Transverse colon (tissue), 4 donors: Measurements from ENCODE around the gene TAS2R7. TPM values are rescaled to one million over a fixed set of nuclear protein-coding genes. Genes with fewer than 3 reads are reported as not detected.

Source experiments
- DNase-seq: peaks from one replicate; pipeline ENCODE4 v3.0.0-alpha.2; 2019
- H3K27ac ChIP-seq, 4 donors: fragments of 200-600 bp; sonication (generic); 2 replicates each; pipeline ENCODE4 v1.5.1; 2016 to 2018; ENCODE audit warnings: inconsistent platforms in 4 of 4
- H3K27me3 ChIP-seq: fragments of 200-600 bp; sonication (generic); 2 replicates; pipeline ENCODE4 v1.5.1; 2017; ENCODE audit warnings: inconsistent platforms
- H3K36me3 ChIP-seq, 4 donors: fragments of 200-600 bp; sonication (generic); 2 replicates each; pipeline ENCODE4 v1.5.1; 2017 to 2019; ENCODE audit warnings: inconsistent platforms in 4 of 4
- H3K4me1 ChIP-seq, 4 donors: fragments of 200-600 bp; sonication (generic); 2 replicates each; pipeline ENCODE4 v1.5.1; 2017 to 2020; ENCODE audit warnings: inconsistent platforms in 4 of 4
- H3K4me3 ChIP-seq, 4 donors: fragments of 200-600 bp; sonication (generic); 1 replicate in 1 of 4; 2 replicates in 3 of 4; pipeline versions ENCODE4 v1.5.1 to v1.6.1; 2017 to 2019; ENCODE audit warnings: inconsistent platforms in 4 of 4
- H3K9me3 ChIP-seq, 2 donors: fragments of 200-600 bp; sonication (generic); 2 replicates each; pipeline ENCODE4 v1.5.1; 2017 to 2019; ENCODE audit warnings: inconsistent platforms in 2 of 2
- EP300 ChIP-seq: sonication (generic); formaldehyde crosslinking; IDR thresholded peaks from one replicate; pipeline ENCODE4 v1.6.1; 2017; ENCODE audit warnings: antibody characterized with exemption, low read depth
- POLR2A ChIP-seq: fragments of 450-650 bp; IDR thresholded peaks from one replicate; pipeline ENCODE4 v1.6.1; 2016; ENCODE audit warnings: antibody characterized with exemption, mild to moderate bottlenecking, moderate library complexity
- POLR2AphosphoS5 ChIP-seq, 3 donors: sonication (generic); formaldehyde crosslinking; IDR thresholded peaks; one replicate each; pipeline ENCODE4 v1.6.1; 2016; ENCODE audit warnings: antibody characterized with exemption in 3 of 3
- WGBS, 2 donors: methylation state at CpG; one replicate each; pipeline ENCODE4 v1.1.5; 2018; ENCODE audit warnings: low coverage in 1 of 2; 5-methylcytosine and 5-hydroxymethylcytosine counted together
- in situ Hi-C, 4 donors: fragments of 200-750 bp; cut with MboI; loops; one replicate each; pipeline versions ENCODE4 v1.15.0 to v1.15.1; 2017; ENCODE audit warnings: low sequenced_read_pairs in 3 of 4, low pct_ligation_motif_present in 1 of 4, low pct_unique_long_range_greater_than_20kb in 1 of 4
- intact Hi-C: fragments of 100-400 bp; cut with DNase I; formaldehyde crosslinking; loops from one replicate; pipeline ENCODE4 v1.15.1; 2023; ENCODE audit warnings: low total_unique reads
- small RNA-seq, 4 donors: library from RNA; depleted of rRNA; stranded (forward); fragments of <200 nt; gene quantifications; one replicate each; pipeline ENCODE3, GENCODE V24; 2016
- total RNA-seq, 4 donors: library from RNA; depleted of rRNA; stranded (reverse); fragments of >200 nt; gene quantifications; one replicate each; pipeline ENCODE4 v1.1.0, GENCODE V29; 2016
- TF ChIP-seq, protein P1 (sequence below), 5 experiments: fragments of 200-600 bp in 3 of 5; fragments of 450-650 bp in 2 of 5; sonication (generic) in 3 of 5; IDR thresholded peaks; 1 replicate in 2 of 5; 2 replicates in 3 of 5; pipeline ENCODE4 v1.5.1; 2016 to 2017; ENCODE audit warnings: antibody characterized with exemption in 5 of 5, inconsistent platforms in 3 of 5, mild to moderate bottlenecking in 2 of 5, moderate library complexity in 1 of 5

Gene TAS2R7
- total RNA-seq, 4 donors from 2014 or later = not detected

DNA sequence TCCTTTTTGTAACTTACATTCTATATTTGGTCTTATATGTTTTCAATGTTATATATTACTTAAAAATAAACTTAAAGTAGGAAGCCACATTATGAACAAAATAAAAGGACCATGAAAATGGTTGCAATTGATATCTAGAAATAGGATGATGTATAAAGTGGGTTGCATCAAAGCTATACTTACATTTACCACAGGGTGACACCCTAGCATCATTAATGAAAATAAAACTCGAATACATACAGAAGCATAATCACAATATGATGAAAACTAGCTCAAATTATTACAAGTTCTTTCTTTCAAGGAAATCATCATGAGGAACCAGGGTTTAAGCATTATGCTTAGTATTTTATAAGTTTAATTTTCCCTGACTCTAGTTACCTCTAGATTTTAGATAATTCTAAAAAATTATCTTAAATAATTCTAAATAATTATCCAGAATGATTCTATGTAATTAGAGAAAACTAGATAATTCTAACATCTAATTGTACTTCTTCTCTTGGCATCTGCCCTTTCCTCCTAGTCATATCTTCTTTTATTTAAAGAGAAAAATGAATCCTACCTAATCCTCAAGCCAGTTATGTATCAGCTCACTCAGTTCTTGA is 31.2 kb downstream of the TAS2R7 start:
- intact Hi-C loops (loop anchor here (10.0 kb wide), 1 partner anchor 424 kb away; no protein-coding TSS in a partner anchor), in situ Hi-C loops (loop anchor here (5.0 to 25.0 kb wide), 6 partner anchors 424 to 724 kb away; no protein-coding TSS in a partner anchor)
- DNase-seq = no peak
- Histone ChIP-seq H3K27ac (no peak overlapping the region), H3K4me3 (no peak overlapping the region), H3K4me1 (no peaks in the 10 kb centered on the region), H3K9me3 (no peaks in the 10 kb centered on the region), H3K36me3 (no peaks in the 10 kb centered on the region), H3K27me3 (peaks cover 65% of the 10 kb centered on the region)
- 0% methylated on average over 1 of the region's 1 CpG for WGBS, 2 donors
- TF ChIP-seq, protein P1, sequence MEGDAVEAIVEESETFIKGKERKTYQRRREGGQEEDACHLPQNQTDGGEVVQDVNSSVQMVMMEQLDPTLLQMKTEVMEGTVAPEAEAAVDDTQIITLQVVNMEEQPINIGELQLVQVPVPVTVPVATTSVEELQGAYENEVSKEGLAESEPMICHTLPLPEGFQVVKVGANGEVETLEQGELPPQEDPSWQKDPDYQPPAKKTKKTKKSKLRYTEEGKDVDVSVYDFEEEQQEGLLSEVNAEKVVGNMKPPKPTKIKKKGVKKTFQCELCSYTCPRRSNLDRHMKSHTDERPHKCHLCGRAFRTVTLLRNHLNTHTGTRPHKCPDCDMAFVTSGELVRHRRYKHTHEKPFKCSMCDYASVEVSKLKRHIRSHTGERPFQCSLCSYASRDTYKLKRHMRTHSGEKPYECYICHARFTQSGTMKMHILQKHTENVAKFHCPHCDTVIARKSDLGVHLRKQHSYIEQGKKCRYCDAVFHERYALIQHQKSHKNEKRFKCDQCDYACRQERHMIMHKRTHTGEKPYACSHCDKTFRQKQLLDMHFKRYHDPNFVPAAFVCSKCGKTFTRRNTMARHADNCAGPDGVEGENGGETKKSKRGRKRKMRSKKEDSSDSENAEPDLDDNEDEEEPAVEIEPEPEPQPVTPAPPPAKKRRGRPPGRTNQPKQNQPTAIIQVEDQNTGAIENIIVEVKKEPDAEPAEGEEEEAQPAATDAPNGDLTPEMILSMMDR (IDR thresholded peaks at IDR 0.05) = peak; percentile 54 to 75 (median 56)
- no peak for TF ChIP-seq POLR2AphosphoS5 (IDR thresholded peaks at IDR 0.05)

GRCh38 chr12:10759657-10760056 is 42.8 kb downstream of the TAS2R7 start:
- H3K27me3 ChIP-seq = peaks cover 34% of the 10 kb centered on the region
- 28 to 41% methylated on average over 2 of the region's 2 CpGs for WGBS, 2 donors
- no peaks in the 10 kb centered on the region for H3K4me1 ChIP-seq
- no peaks in the 10 kb centered on the region for H3K36me3 ChIP-seq
- peaks cover 3 to 8% of the 10 kb centered on the region in 2 donors for H3K9me3 ChIP-seq
- no peak for DNase-seq
- intact Hi-C loops = loop anchor here (10.0 kb wide), 1 partner anchor 145 kb away; the partner anchor contains the start of gene MAGOHB
- in situ Hi-C loops = loop anchor here in 1 of 4 donors (10.0 to 25.0 kb wide), 2 partner anchors 453 to 725 kb away; no protein-coding TSS in a partner anchor
- H3K4me3 ChIP-seq = no peak overlapping the region
- no peak overlapping the region for H3K27ac ChIP-seq
- TF ChIP-seq, protein P1 (IDR thresholded peaks at IDR 0.05) = no peak
- TF ChIP-seq EP300 (no peak), POLR2A (no peak), POLR2AphosphoS5 (IDR thresholded peaks at IDR 0.05) (no peak)

GRCh38 chr12:10756194-10756593 is 46.2 kb downstream of the TAS2R7 start:
- in situ Hi-C loops = loop anchor here in 1 of 4 donors (25.0 kb wide), 1 partner anchor 456 kb away; no protein-coding TSS in a partner anchor
- intact Hi-C loops = loop anchor here (10.0 kb wide), 1 partner anchor 141 kb away; the partner anchor contains the start of gene MAGOHB

DNA sequence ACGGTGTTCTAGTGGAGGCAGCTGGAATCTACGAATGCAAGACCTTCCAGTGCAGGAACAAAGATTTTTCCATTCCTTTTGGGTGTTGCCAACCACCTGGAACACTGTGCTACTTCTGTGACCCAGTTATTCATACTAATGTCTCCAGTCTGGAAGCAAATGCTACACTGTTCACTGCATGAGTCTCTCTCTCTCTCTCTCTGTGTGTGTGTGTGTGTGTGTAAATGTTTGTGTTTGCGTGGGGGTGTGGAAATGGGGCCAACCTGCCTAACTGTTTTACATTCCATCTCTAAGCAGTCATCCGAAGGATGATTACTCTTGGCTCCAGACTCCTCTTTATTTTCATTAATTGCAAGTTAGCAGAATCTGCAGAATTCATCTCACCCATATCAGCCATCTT is 49.4 kb downstream of the TAS2R7 start:
- intact Hi-C loops = loop anchor here (10.0 kb wide), 1 partner anchor 138 kb away; the partner anchor contains the start of gene MAGOHB
- 41 to 43% methylated on average over 4 of the region's 4 CpGs for WGBS, 2 donors

More at GRCh38 chr12:10756194-10756593, 46.2 kb downstream of the TAS2R7 start:
- no peak for DNase-seq
- Histone ChIP-seq H3K4me3 (no peak overlapping the region), H3K27me3 (peaks cover 18% of the 10 kb centered on the region), H3K9me3 (peaks cover 3 to 8% of the 10 kb centered on the region in 2 donors), H3K4me1 (no peaks in the 10 kb centered on the region), H3K36me3 (no peaks in the 10 kb centered on the region), H3K27ac (no peak overlapping the region)
- TF ChIP-seq POLR2AphosphoS5 (IDR thresholded peaks at IDR 0.05) (no peak), POLR2A (no peak), EP300 (no peak)
- TF ChIP-seq, protein P1 (IDR thresholded peaks at IDR 0.05) = no peak
- WGBS, 2 donors = 75 to 80% methylated on average over 4 of the region's 4 CpGs

More for the DNA sequence above, 49.4 kb downstream of the TAS2R7 start:
- Histone ChIP-seq H3K27ac (no peak overlapping the region), H3K36me3 (no peaks in the 10 kb centered on the region), H3K9me3 (peaks cover 3 to 8% of the 10 kb centered on the region in 2 donors), H3K4me3 (no peak overlapping the region), H3K27me3 (peaks cover 6% of the 10 kb centered on the region), H3K4me1 (peaks cover 0 to 8% (median 2%) of the 10 kb centered on the region in 4 donors)
- in situ Hi-C loops = loop anchor here in 1 of 4 donors (25.0 kb wide), 1 partner anchor 459 kb away; no protein-coding TSS in a partner anchor
- TF ChIP-seq POLR2A = no peak
- TF ChIP-seq, protein P1 (IDR thresholded peaks at IDR 0.05) = no peak
- TF ChIP-seq POLR2AphosphoS5 (IDR thresholded peaks at IDR 0.05) = no peak
- TF ChIP-seq EP300 = no peak
- DNase-seq = no peak

Small RNA genes lying within 50 kb of the gene (small RNA-seq; reads per million reads assigned to genes)
- 0 to 0.28 (median 0) reads per million in 4 donors for gene PRR4

Other genes starting within 250 kb of the TAS2R7 start
- 1 to 10 TPM in 2 of 4 donors, under 1 TPM in 1, not detected in 1; 0.75 to 9.7 (median 8.1) TPM for gene MAGOHB, start 189.0 kb downstream of the TAS2R7 start, total RNA-seq
- 10 to 100 TPM in 3 of 4 donors, 1 to 10 TPM in 1; 8.4 to 41.6 (median 19.2) TPM for gene STYK1, start 128.6 kb downstream of the TAS2R7 start, total RNA-seq
- 100 to 1,000 TPM; 137 to 537 (median 236) TPM for gene YBX3, start 79.3 kb downstream of the TAS2R7 start, total RNA-seq
- not detected for gene TAS2R8, start 4.7 kb upstream of the TAS2R7 start, total RNA-seq
- not detected for gene TAS2R9, start 7.5 kb upstream of the TAS2R7 start, total RNA-seq
- under 1 TPM in 1 of 4 donors, not detected in 3; 0.79 TPM for gene TAS2R10, start 23.7 kb upstream of the TAS2R7 start, total RNA-seq
- 1 to 10 TPM in 2 of 4 donors, not detected in 2; 1.1 to 2.6 TPM for gene PRR4, start 46.8 kb upstream of the TAS2R7 start, total RNA-seq
- gene PRH1, start 81.6 kb upstream of the TAS2R7 start, total RNA-seq = 10 to 100 TPM in 3 of 4 donors, 1 to 10 TPM in 1; 4.8 to 64.8 (median 32.2) TPM
- 1 to 10 TPM in 2 of 4 donors, not detected in 2; 1.5 to 6.2 TPM for gene TAS2R13, start 106.9 kb upstream of the TAS2R7 start, total RNA-seq
- gene PRH2, start 126.6 kb upstream of the TAS2R7 start, total RNA-seq = not detected
- gene TAS2R14, start 136.6 kb upstream of the TAS2R7 start, total RNA-seq = 1 to 10 TPM in 3 of 4 donors, not detected in 1; 1.5 to 5.1 (median 3.8) TPM
- 1 to 10 TPM in 3 of 4 donors, not detected in 1; 4.1 to 7.1 (median 4.9) TPM for gene TAS2R50, start 184.3 kb upstream of the TAS2R7 start, total RNA-seq
- gene TAS2R20, start 195.7 kb upstream of the TAS2R7 start, total RNA-seq = 1 to 10 TPM in 3 of 4 donors, not detected in 1; 2.6 to 6.0 (median 5.6) TPM
- 1 to 10 TPM; 1.4 to 9.2 (median 5.0) TPM for gene TAS2R19, start 220.0 kb upstream of the TAS2R7 start, total RNA-seq
- gene TAS2R31, start 228.8 kb upstream of the TAS2R7 start, total RNA-seq = 10 to 100 TPM in 3 of 4 donors, 1 to 10 TPM in 1; 4.5 to 27.5 (median 15.0) TPM